Transverse colon (tissue), 3 donors: ENCODE data around the gene MKLN1.

Source experiments
- EP300 ChIP-seq: sonication (generic); formaldehyde crosslinking; IDR thresholded peaks from one replicate; pipeline ENCODE4 v1.6.1; 2017; ENCODE audit warnings: antibody characterized with exemption, low read depth
- POLR2A ChIP-seq: fragments of 450-650 bp; IDR thresholded peaks from one replicate; pipeline ENCODE4 v1.6.1; 2016; ENCODE audit warnings: antibody characterized with exemption, mild to moderate bottlenecking, moderate library complexity
- TF ChIP-seq, protein P1 (sequence below), 5 experiments: fragments of 200-600 bp in 3 of 5; fragments of 450-650 bp in 2 of 5; sonication (generic) in 3 of 5; IDR thresholded peaks; 1 replicate in 2 of 5; 2 replicates in 3 of 5; pipeline ENCODE4 v1.5.1; 2016 to 2017; ENCODE audit warnings: antibody characterized with exemption in 5 of 5, inconsistent platforms in 3 of 5, mild to moderate bottlenecking in 2 of 5, moderate library complexity in 1 of 5

DNA sequence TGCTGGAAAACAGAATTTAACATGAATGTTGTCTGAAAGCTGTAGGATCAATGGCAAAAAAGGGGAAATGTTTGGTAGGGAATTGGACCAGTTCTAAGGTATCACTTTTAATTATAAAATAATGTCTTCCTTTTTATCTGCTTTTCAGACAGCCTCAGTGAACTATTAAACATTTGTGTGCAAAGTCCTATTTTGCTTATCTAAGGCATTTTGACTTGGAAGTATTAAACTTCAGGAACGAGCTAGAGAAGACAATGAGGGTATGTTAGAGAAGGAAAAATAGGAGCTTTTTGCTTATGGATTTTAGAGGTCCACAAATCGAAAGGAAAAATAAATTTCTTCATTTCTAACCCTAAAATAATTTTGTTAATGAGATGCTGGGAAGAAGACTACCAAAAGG lies 165.4 kb downstream of the MKLN1 start:
- TF ChIP-seq, protein P1, sequence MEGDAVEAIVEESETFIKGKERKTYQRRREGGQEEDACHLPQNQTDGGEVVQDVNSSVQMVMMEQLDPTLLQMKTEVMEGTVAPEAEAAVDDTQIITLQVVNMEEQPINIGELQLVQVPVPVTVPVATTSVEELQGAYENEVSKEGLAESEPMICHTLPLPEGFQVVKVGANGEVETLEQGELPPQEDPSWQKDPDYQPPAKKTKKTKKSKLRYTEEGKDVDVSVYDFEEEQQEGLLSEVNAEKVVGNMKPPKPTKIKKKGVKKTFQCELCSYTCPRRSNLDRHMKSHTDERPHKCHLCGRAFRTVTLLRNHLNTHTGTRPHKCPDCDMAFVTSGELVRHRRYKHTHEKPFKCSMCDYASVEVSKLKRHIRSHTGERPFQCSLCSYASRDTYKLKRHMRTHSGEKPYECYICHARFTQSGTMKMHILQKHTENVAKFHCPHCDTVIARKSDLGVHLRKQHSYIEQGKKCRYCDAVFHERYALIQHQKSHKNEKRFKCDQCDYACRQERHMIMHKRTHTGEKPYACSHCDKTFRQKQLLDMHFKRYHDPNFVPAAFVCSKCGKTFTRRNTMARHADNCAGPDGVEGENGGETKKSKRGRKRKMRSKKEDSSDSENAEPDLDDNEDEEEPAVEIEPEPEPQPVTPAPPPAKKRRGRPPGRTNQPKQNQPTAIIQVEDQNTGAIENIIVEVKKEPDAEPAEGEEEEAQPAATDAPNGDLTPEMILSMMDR (IDR thresholded peaks at IDR 0.05): no peak
- TF ChIP-seq POLR2A (no peak), EP300 (no peak)
